ENCODE measurements around the gene PAMR1. TPM values are rescaled to one million over a fixed set of nuclear protein-coding genes. Genes with fewer than 3 reads are reported as not detected.
"Not testable (repeated sequence)": the region's sequence is repeated elsewhere in the genome, so short reads cannot be mapped to it uniquely, and the experiment has no call there.

PAMR1 gene
- total RNA-seq, 1 donor from 2014 or later: 209 TPM

GRCh38 chr11:35552616-35553015 is 27.2 kb upstream of the PAMR1 start:
- peaks cover 39% of the 10 kb centered on the region for H3K4me1 ChIP-seq
- H3K36me3 ChIP-seq: no peaks in the 10 kb centered on the region
- H3K27me3 Mint-ChIP-seq (ENCODE audit: insufficient read depth, low read depth): peaks cover 8% of the 10 kb centered on the region
- peaks cover 4% of the 10 kb centered on the region for H3K36me3 Mint-ChIP-seq
- H4K20me1 ChIP-seq (ENCODE audit: low read depth): no peaks in the 10 kb centered on the region
- TF ChIP-seq EZH2 (IDR thresholded peaks at IDR 0.05) (no peak), EZH2phosphoT487 (IDR thresholded peaks at IDR 0.05) (no peak), CTCF (IDR thresholded peaks at IDR 0.05) (no peak)
- no peak overlapping the region for H3K9ac ChIP-seq
- no peak overlapping the region for H3K4me2 ChIP-seq
- no peaks in the 10 kb centered on the region for H3K79me2 ChIP-seq (ENCODE audit: low read depth)
- peaks cover 4% of the 10 kb centered on the region for H3K9me3 Mint-ChIP-seq
- peaks cover 26% of the 10 kb centered on the region for H3F3A ChIP-seq (ENCODE audit: low read depth)
- H3K9me3 ChIP-seq (ENCODE audit: low read depth): no peaks in the 10 kb centered on the region
- H3K4me3 ChIP-seq: no peak overlapping the region
- no peak overlapping the region for H2AFZ ChIP-seq (replicated peaks)
- H3K27me3 ChIP-seq: no peaks in the 10 kb centered on the region
- H3K27ac ChIP-seq: no peak overlapping the region
- no peak overlapping the region for H3K4me3 Mint-ChIP-seq
- H3K4me1 Mint-ChIP-seq: peaks cover 43% of the 10 kb centered on the region
- H3K27ac Mint-ChIP-seq: no peak overlapping the region
- no peak for DNase-seq (ENCODE audit: low spot score)

GRCh38 chr11:35550374-35551036 is 25.1 kb upstream of the PAMR1 start:
- peaks cover 4% of the 10 kb centered on the region for H3K9me3 Mint-ChIP-seq
- peaks cover 42% of the 10 kb centered on the region for H3F3A ChIP-seq (ENCODE audit: low read depth)
- H3K36me3 Mint-ChIP-seq: peaks cover 4% of the 10 kb centered on the region
- no peak for DNase-seq (ENCODE audit: low spot score)
- H3K27ac Mint-ChIP-seq: no peak overlapping the region
- H3K4me1 ChIP-seq: peaks cover 59% of the 10 kb centered on the region
- peaks cover 63% of the 10 kb centered on the region for H3K4me1 Mint-ChIP-seq
- no peak overlapping the region for H3K27ac ChIP-seq
- H3K4me2 ChIP-seq: no peak overlapping the region
- no peak overlapping the region for H2AFZ ChIP-seq (replicated peaks)
- no peak overlapping the region for H3K9ac ChIP-seq
- H3K27me3 Mint-ChIP-seq (ENCODE audit: insufficient read depth, low read depth): peaks cover 9% of the 10 kb centered on the region
- H3K27me3 ChIP-seq: no peaks in the 10 kb centered on the region
- no peaks in the 10 kb centered on the region for H3K9me3 ChIP-seq (ENCODE audit: low read depth)
- no peaks in the 10 kb centered on the region for H3K36me3 ChIP-seq
- H3K79me2 ChIP-seq (ENCODE audit: low read depth): no peaks in the 10 kb centered on the region
- no peak for TF ChIP-seq EZH2phosphoT487 (IDR thresholded peaks at IDR 0.05)
- no peak for TF ChIP-seq CTCF (IDR thresholded peaks at IDR 0.05)
- TF ChIP-seq EZH2 (IDR thresholded peaks at IDR 0.05): no peak
- no peak overlapping the region for H3K4me3 ChIP-seq
- no peaks in the 10 kb centered on the region for H4K20me1 ChIP-seq (ENCODE audit: low read depth)
- H3K4me3 Mint-ChIP-seq: no peak overlapping the region

GRCh38 chr11:35549787-35550186 is 24.4 kb upstream of the PAMR1 start:
- Histone ChIP-seq H3K4me1 (peaks cover 63% of the 10 kb centered on the region), H3K4me3 (no peak overlapping the region), H3K4me2 (peak overlapping the region; percentile 44), H3K9me3 (ENCODE audit: low read depth) (no peaks in the 10 kb centered on the region), H3F3A (ENCODE audit: low read depth) (peaks cover 49% of the 10 kb centered on the region), H3K36me3 (no peaks in the 10 kb centered on the region), H3K79me2 (ENCODE audit: low read depth) (no peaks in the 10 kb centered on the region), H3K9ac (no peak overlapping the region), H4K20me1 (ENCODE audit: low read depth) (no peaks in the 10 kb centered on the region), H2AFZ (replicated peaks) (no peak overlapping the region), H3K27me3 (no peaks in the 10 kb centered on the region), H3K27ac (peak overlapping the region; percentile 76)
- H3K36me3 Mint-ChIP-seq: peaks cover 4% of the 10 kb centered on the region
- H3K4me3 Mint-ChIP-seq: peak overlapping the region; percentile 12
- TF ChIP-seq EZH2phosphoT487 (IDR thresholded peaks at IDR 0.05): no peak
- H3K27ac Mint-ChIP-seq: peak overlapping the region; percentile 84
- H3K4me1 Mint-ChIP-seq: peaks cover 66% of the 10 kb centered on the region
- peaks cover 9% of the 10 kb centered on the region for H3K27me3 Mint-ChIP-seq (ENCODE audit: insufficient read depth, low read depth)
- DNase-seq (ENCODE audit: low spot score): peak; percentile 34
- H3K9me3 Mint-ChIP-seq: peaks cover 7% of the 10 kb centered on the region

GRCh38 chr11:35548925-35549561 is 23.6 kb upstream of the PAMR1 start:
- peak overlapping the region; percentile 62 for H3K4me2 ChIP-seq
- H3K4me3 Mint-ChIP-seq: peak overlapping the region; percentile 19

GRCh38 chr11:35547995-35548394 is 22.6 kb upstream of the PAMR1 start:
- not testable (repeated sequence) for H3K4me3 ChIP-seq

More at GRCh38 chr11:35548925-35549561, 23.6 kb upstream of the PAMR1 start:
- no peak overlapping the region for H2AFZ ChIP-seq (replicated peaks)
- H3K4me1 Mint-ChIP-seq: peaks cover 66% of the 10 kb centered on the region
- no peaks in the 10 kb centered on the region for H3K36me3 ChIP-seq
- peak overlapping the region; percentile 15 for H3K4me3 ChIP-seq
- peaks cover 7% of the 10 kb centered on the region for H3K9me3 Mint-ChIP-seq
- DNase-seq (ENCODE audit: low spot score): peak; percentile 92
- H3K36me3 Mint-ChIP-seq: peaks cover 1% of the 10 kb centered on the region
- H4K20me1 ChIP-seq (ENCODE audit: low read depth): no peaks in the 10 kb centered on the region
- TF ChIP-seq EZH2phosphoT487 (IDR thresholded peaks at IDR 0.05): no peak
- no peak for TF ChIP-seq EZH2 (IDR thresholded peaks at IDR 0.05)
- no peak for TF ChIP-seq CTCF (IDR thresholded peaks at IDR 0.05)
- no peak overlapping the region for H3K9ac ChIP-seq
- peaks cover 59% of the 10 kb centered on the region for H3K4me1 ChIP-seq
- no peaks in the 10 kb centered on the region for H3K27me3 ChIP-seq
- peak overlapping the region; percentile 84 for H3K27ac ChIP-seq
- H3F3A ChIP-seq (ENCODE audit: low read depth): peaks cover 54% of the 10 kb centered on the region
- peaks cover 9% of the 10 kb centered on the region for H3K27me3 Mint-ChIP-seq (ENCODE audit: insufficient read depth, low read depth)
- peak overlapping the region; percentile 65 for H3K27ac Mint-ChIP-seq
- H3K79me2 ChIP-seq (ENCODE audit: low read depth): no peaks in the 10 kb centered on the region
- no peaks in the 10 kb centered on the region for H3K9me3 ChIP-seq (ENCODE audit: low read depth)

More at GRCh38 chr11:35547995-35548394, 22.6 kb upstream of the PAMR1 start:
- H3K36me3 ChIP-seq; H3K36me3 Mint-ChIP-seq; H2AFZ ChIP-seq (replicated peaks); DNase-seq (ENCODE audit: low spot score); H4K20me1 ChIP-seq (ENCODE audit: low read depth); H3K79me2 ChIP-seq (ENCODE audit: low read depth); H3K4me2 ChIP-seq; H3K27me3 ChIP-seq; H3K9ac ChIP-seq; H3K9me3 ChIP-seq (ENCODE audit: low read depth); H3K27me3 Mint-ChIP-seq (ENCODE audit: insufficient read depth, low read depth); H3K9me3 Mint-ChIP-seq; H3K27ac ChIP-seq: not testable (repeated sequence)
- Histone ChIP-seq H3K4me1 (peaks cover 68% of the 10 kb centered on the region), H3F3A (ENCODE audit: low read depth) (peaks cover 65% of the 10 kb centered on the region)
- H3K4me1 Mint-ChIP-seq: peaks cover 72% of the 10 kb centered on the region
- H3K27ac Mint-ChIP-seq: peak overlapping the region; percentile 65
- H3K4me3 Mint-ChIP-seq: peak overlapping the region; percentile 52
